HCT116 (cell line): Measurements from ENCODE around the gene PEAK1.

Experiments
- CTCF ChIP-seq, 3 experiments: fragments of 200-600 bp in 1 of 3; sonication (generic) in 1 of 3; IDR thresholded peaks in 2 of 3; conservative IDR thresholded peaks in 1 of 3; 2 replicates each; pipeline ENCODE4 v1.5.1; 2012 to 2017; ENCODE audit warnings: low read depth in 2 of 3, low read length in 2 of 3, antibody characterized with exemption in 1 of 3, borderline replicate concordance in 1 of 3, control low read depth in 1 of 3, mild to moderate bottlenecking in 1 of 3, mixed read lengths in 1 of 3, mixed run types in 1 of 3, moderate library complexity in 1 of 3; ENCODE audit not compliant: insufficient read depth in 1 of 3
- EZH2 ChIP-seq: fragments of 200-600 bp; sonication (generic); IDR thresholded peaks from 2 replicates; pipeline ENCODE4 v1.6.1; 2017; ENCODE audit warnings: antibody characterized with exemption, mixed run types
- POLR2A ChIP-seq: IDR thresholded peaks from 2 replicates; pipeline ENCODE4 v1.7.0; 2011; ENCODE audit warnings: borderline replicate concordance; ENCODE audit not compliant: insufficient read depth, insufficient read length; ENCODE audit errors: extremely low read depth
- SIN3A ChIP-seq: IDR thresholded peaks from 2 replicates; pipeline ENCODE4 v1.6.1; 2012; ENCODE audit warnings: low read depth
- ZFX ChIP-seq: fragments of 450-650 bp; IDR thresholded peaks from 2 replicates; pipeline ENCODE4 v1.6.1; 2017
- TF ChIP-seq, protein P1 (sequence below): IDR thresholded peaks from 2 replicates; pipeline ENCODE4 v1.6.1; 2012

- TF ChIP-seq POLR2A (no peak), CTCF (IDR thresholded peaks at IDR 0.05 in 2 of 3, conservative IDR thresholded peaks at IDR 0.05 in 1 of 3; ENCODE audit: borderline replicate concordance in 1 of 3, insufficient read depth in 1 of 3, low read depth in 2 of 3, low read length in 2 of 3) (no peak), EZH2 (no peak), ZFX (no peak), SIN3A (no peak)
- TF ChIP-seq, protein P1, sequence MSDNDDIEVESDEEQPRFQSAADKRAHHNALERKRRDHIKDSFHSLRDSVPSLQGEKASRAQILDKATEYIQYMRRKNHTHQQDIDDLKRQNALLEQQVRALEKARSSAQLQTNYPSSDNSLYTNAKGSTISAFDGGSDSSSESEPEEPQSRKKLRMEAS = no peak
These were observed 92.7 kb downstream of the PEAK1 start for GRCh38 chr15:77327168-77327567.
